IPS-18c (cell line): Measurements from ENCODE around the gene RGS7BP.

Source experiments
- H3K4me3 ChIP-seq: 2 replicates; pipeline ENCODE4 v1.7.0; 2013; ENCODE audit warnings: low read depth, mild to moderate bottlenecking, low read length, moderate library complexity; ENCODE audit not compliant: insufficient read depth
- H3K9me3 ChIP-seq: one replicate; pipeline ENCODE4 v1.6.1; 2013; ENCODE audit warnings: mild to moderate bottlenecking, low read length, moderate library complexity; ENCODE audit not compliant: control insufficient read depth, insufficient read depth

RGS7BP gene

DNA sequence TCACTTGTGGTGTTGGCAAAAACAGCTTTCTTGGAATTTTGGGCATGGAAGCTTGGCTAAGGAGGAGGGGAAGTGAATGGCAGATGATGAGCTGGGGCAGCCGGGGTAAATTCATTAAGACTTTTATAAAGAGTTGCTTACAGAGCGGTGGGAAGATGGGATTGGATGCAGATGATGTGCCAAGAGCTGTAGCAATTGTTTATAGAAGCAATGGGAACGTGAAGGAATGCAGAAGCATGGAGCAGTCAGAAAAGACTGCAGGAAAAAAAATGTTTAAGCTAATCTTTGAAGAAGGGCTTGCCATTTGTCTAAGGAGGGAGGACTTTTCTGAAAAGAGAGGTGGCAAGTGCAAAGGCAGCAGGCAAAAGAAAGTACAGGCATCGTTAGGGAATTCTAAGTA, 97.9 kb downstream of the RGS7BP start:
- Histone ChIP-seq H3K4me3 (no peak overlapping the region), H3K9me3 (no peaks in the 10 kb centered on the region)

DNA sequence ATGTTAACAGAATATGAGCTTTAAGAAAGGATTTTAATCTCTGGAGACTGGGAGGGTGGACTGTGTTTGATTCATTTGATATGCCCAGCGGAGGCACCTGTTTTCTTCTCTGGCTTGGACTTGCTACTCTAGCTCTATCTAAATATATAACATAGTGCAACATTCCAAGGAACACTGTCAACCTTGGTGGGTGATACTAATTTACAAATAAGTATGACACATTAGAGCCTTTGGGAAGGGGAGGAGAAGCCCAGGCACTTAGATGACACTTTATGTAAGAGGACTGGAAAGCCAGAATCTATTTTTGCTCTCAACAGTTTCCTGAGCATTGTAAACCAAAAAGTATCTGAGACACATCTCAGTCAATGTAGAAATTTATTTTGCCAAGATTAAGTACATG, 101.1 kb downstream of the RGS7BP start:
- Histone ChIP-seq H3K4me3 (no peak overlapping the region), H3K9me3 (no peaks in the 10 kb centered on the region)

DNA sequence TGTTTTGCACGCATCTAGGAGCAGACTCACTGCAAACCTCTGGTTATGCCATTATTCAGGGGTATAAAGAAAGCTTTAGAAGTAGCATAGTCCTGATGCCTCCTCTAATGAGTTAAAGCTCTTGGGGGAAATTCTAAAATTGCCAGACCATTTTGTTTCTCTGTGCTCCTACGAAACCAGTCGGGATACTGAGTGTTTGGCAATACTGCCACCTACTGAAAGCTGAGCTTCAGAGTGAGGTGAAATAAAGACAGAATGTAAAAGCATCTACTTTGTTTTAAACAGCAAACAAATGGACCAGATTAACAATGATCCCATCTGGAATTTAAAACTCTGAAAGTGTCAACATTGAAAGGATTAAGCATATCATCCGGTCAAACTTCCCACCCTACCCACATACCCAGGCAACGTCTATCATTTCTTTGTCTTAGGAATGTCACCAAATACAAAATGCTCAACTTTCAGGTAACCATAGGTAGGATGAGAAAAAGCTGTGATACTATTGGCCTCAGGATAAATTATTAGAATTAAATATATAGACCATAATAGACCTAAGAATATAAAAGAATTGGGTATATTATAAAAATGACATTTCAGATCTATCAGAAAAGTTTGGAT, 106.6 kb downstream of the RGS7BP start:
- no peaks in the 10 kb centered on the region for H3K9me3 ChIP-seq
- H3K4me3 ChIP-seq = no peak overlapping the region

DNA sequence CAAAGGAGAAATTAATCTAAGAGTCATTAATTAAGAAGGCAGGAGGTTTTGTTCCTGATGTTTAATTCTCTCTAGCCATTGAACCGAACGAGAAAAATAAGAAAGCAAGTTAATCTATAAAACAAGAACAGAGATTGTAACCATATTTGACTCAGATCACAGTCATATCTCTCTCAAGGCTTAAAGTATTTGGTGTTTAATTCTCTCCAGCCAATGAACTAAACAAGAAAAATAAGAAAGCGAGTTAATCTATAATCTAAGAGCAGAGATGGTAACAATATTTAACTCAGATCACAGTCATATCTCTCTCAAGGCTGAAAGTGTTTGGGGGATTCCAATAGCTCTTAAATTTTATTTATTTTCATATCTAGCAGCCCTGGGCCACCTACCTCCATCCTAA, 110.1 kb downstream of the RGS7BP start:
- Histone ChIP-seq H3K9me3 (no peaks in the 10 kb centered on the region), H3K4me3 (no peak overlapping the region)

DNA sequence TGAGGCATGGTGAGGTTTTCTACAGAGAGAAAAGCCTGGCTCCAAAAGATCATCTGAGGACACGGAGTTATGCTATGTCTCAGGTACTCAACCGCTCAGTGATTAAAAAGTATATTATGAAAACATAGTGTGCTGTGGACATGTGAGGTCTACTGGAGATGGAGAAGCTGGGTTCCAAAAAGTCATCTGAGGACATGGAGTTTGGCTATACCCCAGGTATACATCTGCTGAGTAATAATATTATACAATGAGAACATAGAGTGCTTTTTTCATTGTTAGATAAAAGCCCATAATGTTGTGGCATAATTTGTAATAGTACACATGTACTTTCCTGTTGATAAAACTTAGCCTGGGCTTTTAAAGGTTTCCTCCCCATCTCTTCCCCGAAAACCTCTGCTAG, 113.8 kb downstream of the RGS7BP start:
- Histone ChIP-seq H3K4me3 (no peak overlapping the region), H3K9me3 (no peaks in the 10 kb centered on the region)

DNA sequence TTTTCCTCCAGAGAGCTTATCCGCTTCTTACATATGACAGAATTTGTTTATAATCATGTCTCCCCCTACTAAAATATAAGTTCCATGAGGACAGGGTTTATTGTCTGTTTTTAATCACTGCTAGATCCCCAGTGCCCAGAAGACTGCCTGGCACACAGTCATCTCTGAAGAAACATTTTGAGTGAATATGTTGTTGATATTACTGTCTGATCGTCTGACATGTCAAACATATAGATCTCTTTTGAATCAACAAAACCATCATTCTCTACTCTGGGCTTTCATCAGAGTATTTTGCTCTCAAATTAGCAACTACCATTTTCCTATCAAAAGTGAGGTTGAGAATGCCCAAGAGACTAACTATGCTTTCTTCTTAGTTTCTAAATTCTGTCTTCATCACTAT, 117.2 kb downstream of the RGS7BP start:
- Histone ChIP-seq H3K9me3 (no peaks in the 10 kb centered on the region), H3K4me3 (no peak overlapping the region)

DNA sequence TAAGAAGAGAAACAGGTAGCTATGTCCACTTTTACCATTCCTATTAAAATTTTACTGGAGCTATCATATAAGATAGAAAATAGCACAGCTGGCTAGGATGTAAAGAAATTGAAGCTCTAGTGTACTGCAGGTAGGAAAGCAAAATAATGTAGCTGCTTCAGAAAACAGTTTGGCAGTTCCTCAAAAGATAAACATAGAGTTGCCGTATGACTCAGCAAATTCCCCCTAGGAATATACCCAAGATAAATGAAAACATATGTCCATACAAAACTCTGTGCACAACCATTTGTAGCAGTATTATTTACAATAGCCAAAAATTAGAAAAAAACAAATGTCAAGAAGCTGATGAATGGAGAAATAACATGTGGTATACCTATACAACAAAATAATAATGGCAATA, 119.9 kb downstream of the RGS7BP start:
- H3K9me3 ChIP-seq = no peaks in the 10 kb centered on the region
- H3K4me3 ChIP-seq = no peak overlapping the region

DNA sequence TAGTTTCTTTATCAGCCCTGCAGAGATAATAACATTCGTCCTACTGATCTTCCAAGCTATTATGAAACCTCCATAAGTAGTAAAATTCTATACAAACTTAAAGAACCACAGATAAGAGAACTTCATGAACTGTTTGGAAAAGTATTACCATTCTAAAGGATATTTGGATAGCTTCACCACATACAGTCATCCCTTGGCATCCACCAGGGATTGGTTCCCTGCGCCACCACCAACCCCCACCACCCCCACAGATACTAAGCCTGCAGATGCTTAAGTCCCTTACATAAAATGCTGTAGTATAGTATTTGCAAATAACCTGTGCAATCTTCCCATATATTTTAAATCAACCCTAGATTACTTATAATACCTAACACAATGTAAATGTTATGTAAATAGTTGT, 123.1 kb downstream of the RGS7BP start:
- Histone ChIP-seq H3K4me3 (no peak overlapping the region), H3K9me3 (no peaks in the 10 kb centered on the region)

DNA sequence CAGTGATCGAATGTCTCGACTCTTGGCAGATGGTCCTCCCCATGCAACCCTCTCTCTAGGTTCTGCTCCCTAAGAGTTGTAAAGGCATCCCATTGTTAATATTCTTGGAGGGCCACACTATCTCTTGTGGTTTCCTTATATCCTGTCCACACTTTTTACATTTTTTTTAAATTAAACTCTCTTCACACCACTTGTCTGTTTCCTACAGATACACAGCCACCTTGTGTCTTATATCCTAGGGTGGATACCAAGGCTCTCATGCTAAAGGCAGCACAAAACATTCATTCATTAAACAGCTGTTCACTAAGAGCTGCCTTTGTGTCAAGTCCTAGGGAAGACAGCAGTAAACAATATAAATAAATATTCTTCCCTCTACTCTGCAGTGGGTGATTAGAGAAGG, 124.0 kb downstream of the RGS7BP start:
- H3K4me3 ChIP-seq = no peak overlapping the region

DNA sequence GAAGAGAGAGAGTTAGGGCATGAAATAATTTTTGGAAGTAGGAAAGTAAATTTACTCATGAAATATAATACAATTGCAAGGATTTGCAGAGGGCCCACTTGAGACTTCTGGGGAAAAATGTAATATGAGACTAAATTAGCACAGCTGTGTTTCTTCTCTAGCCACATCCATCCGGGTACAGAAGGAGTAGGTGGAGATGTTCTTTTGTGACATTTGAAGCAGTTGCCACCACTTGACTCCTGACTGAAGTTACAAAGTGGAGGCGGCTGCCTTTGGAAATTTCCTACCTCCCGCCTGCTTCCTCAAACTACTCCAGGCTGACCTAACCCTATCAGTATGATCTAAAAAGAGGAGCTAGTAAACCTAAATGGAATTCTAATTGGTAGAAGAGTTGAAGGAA, 126.4 kb downstream of the RGS7BP start:
- no peak overlapping the region for H3K4me3 ChIP-seq
- no peaks in the 10 kb centered on the region for H3K9me3 ChIP-seq

More for the DNA sequence above, 124.0 kb downstream of the RGS7BP start:
- no peaks in the 10 kb centered on the region for H3K9me3 ChIP-seq

DNA sequence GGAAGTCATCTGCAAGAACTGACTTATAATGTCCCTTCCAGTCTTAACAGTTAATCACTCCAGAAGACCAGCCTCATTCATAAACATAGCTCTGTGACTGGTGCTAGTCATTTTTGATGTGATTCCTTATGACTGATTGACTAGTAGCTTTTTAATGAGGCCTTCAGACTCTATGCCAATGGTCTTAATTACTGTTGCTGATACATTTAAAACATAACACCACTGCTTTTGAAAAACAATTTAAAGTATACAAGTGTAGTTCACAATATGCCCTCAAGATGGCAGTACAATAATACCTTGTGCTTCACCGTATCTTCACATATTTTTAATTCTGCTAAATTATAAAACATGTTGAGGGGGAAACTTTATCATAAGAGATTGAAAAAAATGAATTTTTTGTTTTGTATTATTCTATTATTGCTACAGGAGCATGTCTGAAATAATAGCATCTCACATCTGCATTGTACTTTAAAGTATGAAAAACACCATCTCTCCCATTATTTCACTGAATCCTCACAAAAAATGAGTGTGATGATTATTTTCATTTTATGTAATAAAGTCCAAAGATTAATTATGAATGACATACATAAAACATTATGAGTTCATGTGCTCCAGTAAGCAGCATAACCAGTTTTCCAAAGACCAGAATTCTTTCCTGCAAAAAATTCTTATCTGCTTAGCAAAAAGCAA, 129.3 kb downstream of the RGS7BP start:
- Histone ChIP-seq H3K9me3 (no peaks in the 10 kb centered on the region), H3K4me3 (no peak overlapping the region)

DNA sequence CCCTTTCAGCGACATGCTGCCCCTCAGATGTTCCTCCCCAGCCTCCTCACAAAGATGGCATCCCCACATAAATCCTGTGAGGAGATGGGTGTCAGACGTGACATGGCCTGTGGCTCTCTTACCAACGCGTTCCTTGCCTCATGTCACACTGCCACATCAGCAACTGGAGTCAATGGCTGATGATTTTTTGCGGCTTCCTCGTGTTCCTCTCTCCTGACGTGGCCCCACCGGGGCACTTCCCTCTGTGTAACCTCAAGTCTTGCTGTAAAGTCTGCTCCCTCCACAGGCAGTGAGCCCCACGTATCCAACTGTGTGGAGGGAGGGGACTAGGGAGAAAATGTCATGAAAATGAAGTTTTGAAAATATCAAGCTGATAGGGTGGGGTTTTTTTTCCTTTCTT, 131.3 kb downstream of the RGS7BP start:
- H3K4me3 ChIP-seq = no peak overlapping the region
- H3K9me3 ChIP-seq = no peaks in the 10 kb centered on the region

DNA sequence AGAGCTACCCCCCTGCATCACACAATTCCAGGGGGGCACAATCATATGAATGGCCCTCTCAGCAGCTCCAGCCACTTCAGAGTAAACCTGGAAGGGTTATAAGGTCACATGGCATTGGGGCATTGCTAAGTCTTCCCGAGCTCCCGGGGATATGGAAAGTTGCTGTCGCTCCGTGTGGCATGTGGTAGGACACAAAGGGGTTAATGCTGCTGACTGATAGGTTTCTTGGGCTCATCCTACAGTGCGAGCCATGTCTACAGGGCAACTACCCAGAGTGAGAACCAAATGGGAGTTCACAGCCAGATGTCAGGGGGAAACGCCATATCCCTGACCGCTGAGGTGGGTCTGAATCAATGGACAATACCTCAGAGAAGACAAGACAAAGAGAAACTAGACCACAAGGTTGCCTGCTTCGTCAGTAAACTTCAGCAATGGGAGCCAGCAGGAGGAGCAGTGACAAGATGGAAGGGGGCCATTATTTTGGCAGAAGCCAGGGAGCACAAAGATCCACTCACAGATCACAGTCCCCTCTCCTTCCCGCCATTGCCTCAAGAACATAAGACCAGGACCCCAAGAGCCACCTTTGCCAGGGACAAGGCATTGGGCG, 132.1 kb downstream of the RGS7BP start:
- no peak overlapping the region for H3K4me3 ChIP-seq

DNA sequence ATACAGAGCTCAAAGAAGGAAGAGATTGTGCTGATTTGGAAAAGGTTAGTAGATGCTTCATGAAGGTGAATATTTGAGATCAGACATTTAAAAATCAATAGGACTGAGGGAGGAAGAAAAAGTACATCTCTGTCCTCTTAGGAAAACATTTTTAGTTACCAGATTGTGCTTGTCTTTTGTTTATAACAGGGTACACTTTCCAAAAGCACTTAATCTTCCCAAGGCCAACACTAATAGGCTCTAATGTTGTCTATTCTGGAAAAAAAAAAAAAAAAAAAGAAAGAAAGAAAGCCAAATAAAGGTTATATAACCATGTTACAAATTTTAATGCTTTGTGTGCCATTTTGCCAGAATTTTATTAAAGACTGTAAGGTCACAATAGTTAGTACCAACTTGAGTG, 139.0 kb downstream of the RGS7BP start:
- Histone ChIP-seq H3K4me3 (no peak overlapping the region), H3K9me3 (no peaks in the 10 kb centered on the region)

More for the DNA sequence above, 132.1 kb downstream of the RGS7BP start:
- no peaks in the 10 kb centered on the region for H3K9me3 ChIP-seq

DNA sequence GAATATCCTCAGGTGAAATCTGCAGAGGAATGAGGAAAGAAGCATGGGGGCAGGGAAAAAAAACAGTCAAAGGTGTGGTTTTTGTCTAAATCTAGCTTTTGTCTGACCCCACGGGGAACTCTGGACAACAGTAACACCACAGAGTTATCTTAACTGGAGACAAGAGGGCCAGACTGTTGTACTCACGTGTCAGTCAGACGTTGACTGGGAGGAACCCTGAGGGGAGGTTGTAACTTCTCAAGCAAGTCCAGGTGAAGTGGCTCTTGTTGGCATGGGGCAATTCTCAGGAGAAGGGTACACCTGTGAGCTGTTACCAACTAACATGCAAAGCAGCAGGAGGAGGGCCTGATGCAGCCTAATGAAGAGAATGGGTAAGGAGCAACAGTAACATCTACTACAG, 140.4 kb downstream of the RGS7BP start:
- H3K9me3 ChIP-seq = no peaks in the 10 kb centered on the region
- H3K4me3 ChIP-seq = no peak overlapping the region

DNA sequence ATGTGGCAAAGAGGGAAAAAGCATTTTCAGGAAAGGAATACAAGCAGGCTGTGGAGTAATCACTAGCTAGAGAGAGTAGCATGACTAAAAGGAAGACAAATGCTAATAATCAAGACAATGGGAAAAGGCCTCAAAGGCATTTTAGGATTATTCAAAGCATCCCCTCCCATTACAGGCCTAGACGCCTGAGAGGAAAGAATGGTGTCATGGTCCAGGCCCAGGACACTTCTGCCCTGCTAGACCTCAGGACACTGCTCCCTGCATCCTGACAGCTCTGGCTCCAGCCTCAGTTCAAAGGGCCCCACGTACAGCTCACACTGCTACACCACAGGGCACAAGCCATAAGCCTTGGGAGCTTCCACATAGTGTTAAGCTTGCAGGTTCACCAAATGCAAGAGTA, 143.7 kb downstream of the RGS7BP start:
- Histone ChIP-seq H3K4me3 (no peak overlapping the region), H3K9me3 (no peaks in the 10 kb centered on the region)

DNA sequence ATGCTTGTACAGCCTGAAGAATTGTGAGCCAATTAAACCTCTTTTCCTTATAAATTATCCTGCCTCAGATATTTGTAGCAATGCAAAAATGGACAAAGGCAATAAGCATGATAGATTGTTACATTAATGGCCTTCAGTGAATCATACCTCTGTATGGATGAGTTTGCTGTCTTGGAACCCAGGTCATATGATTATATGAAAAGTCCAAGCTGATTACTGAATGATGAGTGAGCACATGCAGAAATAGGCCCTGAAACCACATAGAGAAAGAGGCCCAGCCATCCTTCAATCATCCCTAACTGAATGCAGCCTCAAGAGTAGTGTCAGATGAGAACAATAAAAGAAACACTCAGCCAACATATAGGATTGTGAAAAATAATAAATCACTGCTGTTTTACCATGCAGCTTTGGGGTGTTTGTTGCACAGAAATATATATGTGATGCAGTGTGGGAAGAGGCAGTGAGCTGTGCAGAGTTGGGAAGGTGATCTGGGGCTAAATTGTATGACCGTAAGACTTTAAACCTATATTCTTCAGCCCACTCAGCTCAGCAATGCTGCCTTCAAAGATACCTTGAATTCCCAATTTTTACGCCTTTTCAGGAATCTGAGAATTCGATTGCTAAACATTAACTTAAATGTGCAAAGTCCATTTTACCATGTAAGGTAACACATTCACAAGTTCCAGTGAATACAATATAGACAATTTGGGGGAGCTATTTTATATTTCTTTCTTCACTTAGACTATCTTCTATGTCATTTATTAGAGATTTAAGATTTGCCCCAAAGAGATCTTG, 148.1 kb downstream of the RGS7BP start:
- Histone ChIP-seq H3K4me3 (no peak overlapping the region), H3K9me3 (no peaks in the 10 kb centered on the region)

DNA sequence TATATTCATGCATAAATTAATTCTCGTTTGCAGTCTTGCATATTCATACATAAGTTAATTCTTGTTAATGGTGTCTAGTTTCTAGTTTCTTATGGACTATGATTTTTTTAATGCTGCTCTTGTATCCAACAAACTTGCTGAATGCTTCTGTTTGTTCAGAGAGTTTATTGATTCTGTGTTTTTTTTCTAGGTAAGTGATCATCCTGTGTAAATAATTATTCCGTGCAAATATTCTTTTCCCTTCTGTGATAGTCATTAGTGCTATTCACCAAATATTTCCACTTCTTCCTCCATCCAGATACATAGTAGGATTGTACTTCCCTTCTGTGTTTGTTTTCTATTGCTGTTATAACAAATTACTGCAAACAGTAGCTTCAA, 148.7 kb downstream of the RGS7BP start:
- Histone ChIP-seq H3K9me3 (no peaks in the 10 kb centered on the region), H3K4me3 (no peak overlapping the region)
